ENCODE results near the gene SYT1. TPM values are rescaled to one million over a fixed set of nuclear protein-coding genes. Genes with fewer than 3 reads are reported as not detected.

Gene SYT1
- polyA plus RNA-seq, 3 donors = 0.72 TPM; not detected in 2

GRCh38 chr12:78888568-78888967 lies 24.0 kb downstream of the SYT1 start:
- H2AFZ ChIP-seq (ENCODE audit: insufficient read depth, low read depth, low read length, poor library complexity, severe bottlenecking) = no peak overlapping the region
- Mint-ChIP-seq H3K9me3 (no peaks in the 10 kb centered on the region), H3K27ac (no peak overlapping the region), H3K4me3 (no peak overlapping the region), H3K4me1 (no peaks in the 10 kb centered on the region), H3K36me3 (no peaks in the 10 kb centered on the region), H3K27me3 (ENCODE audit: low read depth in 3 of 3) (peaks cover 1 to 4% (median 2%) of the 10 kb centered on the region in 3 donors)
- H3K27me3 ChIP-seq (ENCODE audit: control insufficient read depth in 2 of 2, insufficient read depth in 2 of 2, low read length in 2 of 2) = no peaks in the 10 kb centered on the region
- H3K9me3 ChIP-seq (replicated peaks in 1 of 2; ENCODE audit: control insufficient read depth in 1 of 2, insufficient read depth in 1 of 2, low read length in 2 of 2) = no peaks in the 10 kb centered on the region
- H3K9ac ChIP-seq (ENCODE audit: insufficient read depth, low read length, poor library complexity, severe bottlenecking) = no peak overlapping the region
- H3K4me3 ChIP-seq (replicated peaks in 1 of 3; ENCODE audit: low read depth in 2 of 3, low read length in 3 of 3) = no peak overlapping the region
- no peak overlapping the region for H3K27ac ChIP-seq (ENCODE audit: low read depth in 1 of 2, low read length in 2 of 2)
- intact Hi-C loops (cut with micrococcal nuclease) = no loop called here
- H3K36me3 ChIP-seq (replicated peaks in 1 of 2; ENCODE audit: control insufficient read depth in 1 of 2, insufficient read depth in 2 of 2, low read length in 2 of 2) = no peaks in the 10 kb centered on the region
- WGBS (ENCODE audit: insufficient coverage) = no CpG with 5 or more reads among the region's 3 CpGs
- no peak for DNase-seq
- no peaks in the 10 kb centered on the region for H3K4me1 ChIP-seq (ENCODE audit: control insufficient read depth in 1 of 2, insufficient read depth in 2 of 2, low read length in 2 of 2)
- H3K79me2 ChIP-seq (ENCODE audit: insufficient read depth, low read length) = no peaks in the 10 kb centered on the region
- no peak overlapping the region for H3K4me2 ChIP-seq (replicated peaks; ENCODE audit: extremely low read depth, low read length, poor library complexity, severe bottlenecking)
- no peak for TF ChIP-seq CTCF (IDR thresholded peaks at IDR 0.05)
- H4K20me1 ChIP-seq (ENCODE audit: insufficient read depth, low read length) = no peaks in the 10 kb centered on the region

GRCh38 chr12:78891646-78892353 lies 27.2 kb downstream of the SYT1 start:
- no peaks in the 10 kb centered on the region for H3K9me3 ChIP-seq (replicated peaks in 1 of 2; ENCODE audit: control insufficient read depth in 1 of 2, insufficient read depth in 1 of 2, low read length in 2 of 2)
- no peaks in the 10 kb centered on the region for H4K20me1 ChIP-seq (ENCODE audit: insufficient read depth, low read length)
- H3K4me2 ChIP-seq (replicated peaks; ENCODE audit: extremely low read depth, low read length, poor library complexity, severe bottlenecking) = no peak overlapping the region
- Mint-ChIP-seq H3K4me3 (no peak overlapping the region), H3K27ac (no peak overlapping the region), H3K27me3 (ENCODE audit: low read depth in 3 of 3) (peaks cover 0 to 1% (median 1%) of the 10 kb centered on the region in 3 donors), H3K9me3 (no peaks in the 10 kb centered on the region), H3K36me3 (no peaks in the 10 kb centered on the region), H3K4me1 (no peaks in the 10 kb centered on the region)
- no peak overlapping the region for H3K27ac ChIP-seq (ENCODE audit: low read depth in 1 of 2, low read length in 2 of 2)
- no peaks in the 10 kb centered on the region for H3K36me3 ChIP-seq (replicated peaks in 1 of 2; ENCODE audit: control insufficient read depth in 1 of 2, insufficient read depth in 2 of 2, low read length in 2 of 2)
- no peak for TF ChIP-seq CTCF (IDR thresholded peaks at IDR 0.05)
- H3K9ac ChIP-seq (ENCODE audit: insufficient read depth, low read length, poor library complexity, severe bottlenecking) = no peak overlapping the region
- no peaks in the 10 kb centered on the region for H3K4me1 ChIP-seq (ENCODE audit: control insufficient read depth in 1 of 2, insufficient read depth in 2 of 2, low read length in 2 of 2)
- no peaks in the 10 kb centered on the region for H3K79me2 ChIP-seq (ENCODE audit: insufficient read depth, low read length)
- intact Hi-C loops (cut with micrococcal nuclease) = no loop called here
- no peak overlapping the region for H2AFZ ChIP-seq (ENCODE audit: insufficient read depth, low read depth, low read length, poor library complexity, severe bottlenecking)
- no peak for DNase-seq
- H3K4me3 ChIP-seq (replicated peaks in 1 of 3; ENCODE audit: low read depth in 2 of 3, low read length in 3 of 3) = no peak overlapping the region
- WGBS (ENCODE audit: insufficient coverage) = no CpG with 5 or more reads among the region's 1 CpG
- no peaks in the 10 kb centered on the region for H3K27me3 ChIP-seq (ENCODE audit: control insufficient read depth in 2 of 2, insufficient read depth in 2 of 2, low read length in 2 of 2)

All from CD14-positive monocyte (primary cell).